Stimulated activated CD8-positive, alpha-beta memory T cell treated with anti-CD3 and anti-CD28 coated beads, Interleukin-15, amount 100 ng/mL, for 24 hours (primary cell): ENCODE data around the gene KRTAP23-1.

ENCODE experiments used
- DNase-seq: peaks from one replicate; pipeline ENCODE4 v3.0.0-alpha.2; 2020; ENCODE audit warnings: low read depth

KRTAP23-1 gene

DNA sequence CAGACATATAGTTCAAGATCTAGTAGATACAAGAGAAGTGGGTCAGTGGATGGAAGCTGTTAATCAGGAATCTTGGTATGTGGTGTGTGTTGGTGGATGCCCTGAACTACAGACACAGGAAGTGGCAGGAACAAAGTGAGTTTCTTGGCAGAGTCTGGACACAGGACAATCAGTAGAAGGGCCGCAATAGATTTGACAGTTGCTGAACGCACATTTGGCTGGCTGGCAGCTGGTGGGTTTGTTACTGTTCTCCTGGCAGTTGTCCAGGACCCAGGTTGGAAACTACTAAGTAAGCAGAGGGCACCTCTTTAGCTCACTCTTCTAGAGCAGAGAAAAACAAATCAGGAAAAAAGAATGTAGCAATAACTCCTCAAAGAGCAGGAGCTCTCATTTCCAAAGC lies 41.5 kb downstream of the KRTAP23-1 start:
- no peak for DNase-seq

- DNase-seq = no peak
Observed at GRCh38 chr21:30305136-30305535, 43.3 kb downstream of the KRTAP23-1 start.
